Fibroblast of the conjunctiva (primary cell): Measurements from ENCODE around the gene PRR5.

Source experiments
- DNase-seq: peaks from one replicate; pipeline ENCODE4 v3.0.0-alpha.2; 2010; ENCODE audit warnings: low read depth

The PRR5 gene

DNA sequence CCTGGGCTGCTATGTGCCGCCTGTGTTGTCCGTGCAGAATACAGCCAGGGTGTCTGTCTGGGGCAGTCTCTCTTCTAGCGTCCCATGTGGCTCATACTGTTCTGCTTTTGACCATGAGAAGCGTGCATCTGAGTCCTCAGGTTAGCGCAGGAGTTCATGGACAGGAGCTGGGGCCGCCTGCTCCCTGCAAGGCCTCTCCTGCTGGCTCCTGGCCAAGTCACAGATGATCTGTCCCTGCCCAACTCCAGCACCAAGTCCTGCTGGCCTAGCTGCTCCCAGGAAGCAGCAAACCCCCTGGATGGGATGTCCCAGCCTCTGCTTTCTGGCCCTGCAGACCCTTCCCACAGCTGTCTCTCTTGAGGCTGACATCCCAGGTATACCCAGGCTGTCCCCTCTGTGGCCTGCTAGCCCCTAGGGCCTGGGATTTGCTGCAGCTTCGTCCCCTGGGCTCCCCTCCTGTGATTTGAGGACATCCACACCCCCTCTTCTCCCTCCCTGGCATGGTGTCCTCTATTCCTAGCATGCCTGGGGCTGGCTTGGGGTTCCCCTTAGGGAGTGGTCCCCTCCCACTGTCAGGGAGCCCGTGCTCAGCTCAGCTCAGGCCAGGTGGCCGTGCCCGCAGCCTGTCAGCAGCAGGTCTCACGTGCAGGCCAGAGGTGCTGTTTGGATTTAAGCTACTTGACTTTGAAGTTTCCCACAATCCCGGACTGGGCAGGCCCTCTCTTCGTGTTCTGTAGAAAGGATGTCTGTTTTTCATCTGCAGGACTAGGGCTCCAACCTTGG is 17.8 kb downstream of the PRR5 start:
- no peak for DNase-seq

DNA sequence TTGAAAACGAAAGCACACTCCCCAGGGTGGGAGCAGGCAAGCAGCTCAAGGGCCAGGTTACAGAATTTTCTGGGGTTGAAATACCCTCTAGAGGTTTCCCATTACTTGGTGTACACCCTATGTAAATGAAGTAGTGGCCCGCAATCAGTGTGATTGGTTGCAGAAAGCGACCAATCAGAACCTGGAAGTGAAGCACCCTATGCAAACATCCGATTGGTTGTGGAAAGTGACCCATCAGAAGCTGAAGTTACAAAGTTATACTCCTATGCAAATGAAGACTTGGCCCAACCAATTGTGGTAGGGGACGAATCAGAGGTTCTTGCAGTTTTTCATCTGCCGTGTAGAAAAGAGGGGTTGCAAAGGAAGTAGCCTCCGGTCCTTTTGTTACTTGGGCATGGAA is 19.2 kb downstream of the PRR5 start:
- no peak for DNase-seq

DNA sequence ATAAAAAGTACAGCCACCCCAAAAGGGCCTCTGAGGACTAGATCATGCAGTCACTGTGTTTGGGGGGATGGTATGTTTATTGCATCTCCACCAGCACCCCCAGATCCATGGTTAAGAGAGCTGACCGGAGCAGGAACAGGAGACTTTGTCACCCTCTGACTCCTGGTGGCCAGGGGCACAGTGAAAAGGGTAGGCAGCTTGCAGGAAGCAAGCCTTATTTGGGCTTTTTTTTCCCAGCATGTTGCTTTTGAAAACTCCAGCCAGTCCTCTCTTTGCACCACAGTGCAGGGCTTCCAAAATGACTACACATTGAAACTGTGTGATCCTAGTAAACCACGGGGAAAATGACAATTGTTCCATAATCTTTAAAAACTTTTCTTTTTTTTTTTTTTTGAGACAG is 20.6 kb downstream of the PRR5 start:
- no peak for DNase-seq

DNA sequence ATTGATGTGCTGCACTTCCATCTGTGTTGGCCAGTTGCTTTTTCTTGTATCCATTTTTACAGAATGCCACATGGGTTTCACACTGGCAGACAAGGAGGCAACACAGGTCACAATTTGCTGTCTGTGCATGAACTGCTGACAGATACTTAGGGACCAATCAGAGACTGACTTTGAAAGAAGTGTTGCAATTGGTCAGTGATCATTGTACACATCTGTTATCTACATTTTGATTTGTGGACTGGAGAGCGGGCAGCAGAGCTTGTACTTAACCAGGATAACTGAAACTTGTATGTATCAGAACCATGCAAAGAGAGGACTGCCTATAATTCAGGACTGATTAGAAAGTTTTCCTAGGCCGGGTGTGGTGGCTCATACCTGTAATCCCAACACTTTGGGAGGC is 21.8 kb downstream of the PRR5 start:
- DNase-seq: no peak

DNA sequence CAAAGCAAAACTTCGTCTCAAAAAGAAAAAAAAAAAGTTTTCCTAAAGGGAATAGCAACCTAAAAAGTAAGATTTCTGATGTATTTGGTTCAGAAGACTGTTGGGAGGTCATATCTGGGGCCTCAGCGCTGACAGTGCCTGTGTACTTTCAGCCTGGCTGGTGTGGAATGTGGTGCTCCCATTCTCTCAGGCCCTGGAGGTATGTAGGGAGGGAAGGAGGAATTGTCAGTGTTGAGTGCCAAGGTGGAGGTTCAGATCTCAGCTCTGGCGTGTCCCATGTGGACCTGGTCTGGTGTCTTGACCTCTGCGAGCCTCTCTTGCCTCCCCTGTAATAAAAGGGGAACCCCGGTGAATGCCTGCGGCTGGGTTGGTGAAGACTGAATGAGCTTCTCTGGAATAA is 22.4 kb downstream of the PRR5 start:
- DNase-seq: no peak

DNA sequence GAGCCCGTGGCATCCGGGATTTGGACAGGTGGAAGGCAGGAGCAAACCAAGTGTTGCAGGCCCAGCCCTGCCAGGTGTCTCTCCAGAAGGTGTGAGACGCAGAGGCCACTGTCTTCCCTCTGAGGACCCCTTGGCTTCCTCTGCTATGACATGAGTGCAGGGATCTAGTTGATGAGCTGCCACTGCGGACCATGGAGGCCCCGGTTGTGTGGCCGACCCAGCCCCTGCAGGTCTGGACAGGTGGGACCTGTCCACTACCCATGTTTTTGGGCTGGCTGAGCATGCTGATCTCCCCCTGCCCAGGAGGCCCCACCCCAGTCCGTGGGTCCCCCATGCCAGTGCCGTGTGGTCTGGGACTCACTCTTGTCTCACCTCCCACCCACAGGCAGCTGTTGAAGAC is 22.9 kb downstream of the PRR5 start:
- DNase-seq: no peak

DNA sequence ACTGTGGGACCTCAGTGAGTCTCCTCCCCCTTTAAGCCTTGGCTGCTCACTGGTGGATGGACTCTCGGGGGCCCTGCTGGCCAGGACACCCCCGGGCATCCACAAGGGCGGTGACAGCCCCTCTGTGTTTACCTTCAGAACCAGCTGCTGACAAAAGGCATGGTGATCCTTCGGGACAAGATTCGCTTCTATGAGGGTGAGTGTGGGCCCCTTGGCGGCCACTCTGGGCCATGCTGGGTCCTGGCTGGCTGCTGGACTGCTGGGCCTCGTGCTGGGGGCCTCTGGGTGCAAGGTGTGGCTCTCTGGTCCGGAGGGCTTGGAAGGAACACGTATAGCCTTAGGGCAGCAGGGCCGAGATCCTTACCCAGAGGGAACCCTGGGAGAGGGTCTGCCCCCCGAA is 24.4 kb downstream of the PRR5 start:
- no peak for DNase-seq

DNA sequence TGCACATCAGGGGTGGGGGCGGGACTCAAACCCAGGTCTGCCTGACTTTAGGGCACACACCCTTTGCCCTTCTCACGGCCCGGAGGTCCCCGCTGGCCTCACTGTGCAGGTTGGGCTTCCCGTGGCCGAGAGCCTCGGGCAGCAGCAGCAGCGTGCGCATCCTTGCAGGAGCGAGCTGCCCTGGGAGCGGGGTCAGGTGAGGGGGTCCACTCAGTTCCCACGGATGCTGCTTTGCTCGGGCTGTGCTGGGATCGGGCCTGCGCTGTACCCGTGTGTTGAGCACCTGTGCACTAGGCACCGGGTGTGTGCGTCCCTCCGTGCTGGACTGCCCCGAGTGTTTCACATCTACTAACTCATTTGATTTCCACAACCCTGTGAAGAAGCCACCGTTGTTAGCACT is 25.1 kb downstream of the PRR5 start:
- no peak for DNase-seq

DNA sequence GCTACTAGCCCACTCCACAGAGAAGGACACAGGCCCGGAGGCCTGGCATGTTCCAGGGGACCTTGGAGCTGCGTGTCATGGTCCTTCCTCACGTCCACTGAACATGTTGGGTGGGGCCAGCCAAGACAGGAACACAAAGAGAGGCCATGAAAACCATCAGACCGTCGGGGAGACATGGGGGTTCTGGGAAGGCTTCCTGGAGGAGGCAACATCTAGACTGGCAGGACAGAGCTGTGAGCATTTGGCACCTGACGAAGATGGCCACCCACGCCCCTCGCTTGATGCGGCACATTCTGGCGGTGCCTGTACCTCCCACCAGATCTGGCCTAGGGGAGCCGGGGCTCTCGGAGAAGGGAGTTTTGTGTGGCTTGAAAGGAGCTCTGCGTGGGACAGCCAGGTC is 25.7 kb downstream of the PRR5 start:
- DNase-seq: no peak

DNA sequence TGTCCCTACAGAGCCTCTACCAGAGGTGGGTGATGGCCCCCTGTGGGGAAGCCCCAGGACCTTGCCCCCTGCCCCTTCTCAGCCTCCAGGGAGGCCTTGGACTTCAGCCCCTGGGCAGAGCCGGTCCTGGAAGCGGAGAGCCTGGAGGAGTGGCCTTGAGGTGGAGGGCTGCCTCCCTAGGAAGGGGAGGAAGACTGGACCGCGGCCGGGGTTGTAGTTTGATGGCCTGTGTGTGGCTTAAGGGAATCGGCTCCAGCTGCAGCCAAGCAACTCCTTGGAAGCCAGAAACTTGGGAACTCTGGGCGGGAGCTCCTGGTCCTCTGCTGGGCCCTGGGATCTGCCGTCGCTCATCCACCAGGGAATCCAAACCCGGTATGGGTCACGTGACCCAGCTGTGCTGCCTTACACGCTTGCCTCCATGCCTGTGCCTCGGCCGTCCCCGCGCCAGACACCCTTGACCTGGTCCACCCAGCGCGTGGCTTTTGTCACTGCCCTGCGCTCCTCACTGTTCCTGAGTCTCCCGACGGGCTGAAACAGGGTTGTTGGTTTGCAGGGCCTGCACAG is 26.8 kb downstream of the PRR5 start:
- no peak for DNase-seq

DNA sequence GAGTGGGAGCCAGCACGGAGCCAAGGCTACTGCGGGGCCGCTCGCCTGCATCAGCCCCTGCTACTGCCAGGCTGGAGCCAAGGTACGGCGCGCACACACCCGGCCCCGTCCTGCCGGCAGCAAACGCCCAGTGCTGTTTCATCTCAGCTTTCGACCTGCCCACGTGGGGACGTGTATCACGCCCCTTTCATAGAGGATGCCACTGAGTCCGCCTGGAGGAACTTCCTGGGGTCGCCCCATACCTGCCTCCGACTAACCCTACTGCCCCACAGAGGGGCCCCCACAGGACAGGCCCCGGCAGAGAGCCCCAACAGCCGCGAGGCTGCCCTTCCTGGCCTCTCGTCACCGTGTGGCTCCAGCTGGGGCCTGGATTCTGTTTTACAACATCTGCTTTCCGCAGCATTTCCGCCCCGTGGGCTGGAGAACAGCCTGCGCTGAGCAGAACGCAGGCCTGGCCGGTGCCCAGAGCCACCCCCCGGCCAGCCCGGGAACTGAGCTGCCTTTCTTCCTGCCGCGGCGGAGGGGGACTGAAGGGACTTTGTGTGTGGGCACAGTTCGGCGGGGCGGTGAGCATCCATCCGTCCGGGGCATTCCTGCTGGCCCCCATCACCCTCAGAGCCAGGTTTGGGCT is 27.5 kb downstream of the PRR5 start:
- DNase-seq: peak; percentile 21

DNA sequence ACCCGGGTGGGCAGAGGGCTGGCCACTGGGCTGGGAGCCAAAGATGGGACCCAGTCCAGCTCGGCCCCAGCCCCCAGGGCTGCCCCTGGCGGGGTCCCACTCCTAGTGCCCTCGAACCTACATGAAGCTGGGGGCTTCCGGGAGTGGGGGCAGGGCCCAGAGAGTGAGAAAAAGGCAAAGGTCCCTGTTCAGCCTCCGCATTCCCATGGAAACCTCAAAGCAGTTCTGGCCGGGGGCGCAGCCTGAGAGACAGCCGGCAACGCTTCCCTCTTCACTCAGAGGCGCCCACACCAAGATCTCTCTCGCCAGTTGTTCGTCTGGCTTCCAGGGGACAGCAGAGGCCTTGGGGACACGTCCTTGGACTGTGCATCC is 28.0 kb downstream of the PRR5 start:
- no peak for DNase-seq

DNA sequence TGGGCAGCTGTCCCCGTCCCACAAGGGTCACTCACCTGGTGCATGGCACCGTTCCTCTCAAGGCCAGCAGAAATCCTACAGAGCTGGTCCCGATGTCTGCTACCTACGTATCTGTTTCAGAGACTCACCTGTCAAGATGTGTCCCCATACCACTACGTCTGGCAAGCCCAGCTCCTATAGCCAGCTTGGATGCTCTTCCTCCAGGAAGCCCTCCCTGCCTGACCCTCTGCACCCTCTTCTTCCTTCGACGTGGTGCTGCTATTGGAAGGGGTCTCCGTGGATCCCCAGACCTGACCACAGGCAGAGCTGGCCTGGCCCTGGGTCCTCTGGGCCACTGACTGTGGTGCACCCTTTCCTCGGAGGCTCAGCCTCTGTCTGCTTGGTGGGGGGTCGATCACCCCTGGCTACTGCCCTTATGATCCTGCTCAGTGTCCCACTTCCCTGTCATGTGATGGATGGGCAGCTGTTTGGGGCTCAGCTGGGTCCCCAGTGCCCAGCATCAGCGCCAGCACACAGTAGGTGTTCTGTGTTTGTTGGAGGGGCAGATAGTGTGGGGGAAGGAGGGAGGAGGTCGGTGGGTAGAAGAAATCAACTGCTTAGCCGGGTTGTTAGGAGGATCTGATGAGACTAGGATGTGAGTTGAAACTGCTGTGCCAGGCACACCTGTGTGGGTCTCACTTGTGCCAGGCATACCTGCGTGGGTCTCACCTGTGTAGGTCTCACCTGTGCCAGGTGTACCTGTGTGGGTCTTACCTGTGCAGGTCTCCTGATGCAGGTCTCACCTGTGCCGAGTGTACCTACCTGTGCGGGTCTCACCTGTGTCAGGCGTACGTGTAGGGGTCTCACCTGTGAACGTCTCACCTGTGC is 28.7 kb downstream of the PRR5 start:
- DNase-seq: no peak

DNA sequence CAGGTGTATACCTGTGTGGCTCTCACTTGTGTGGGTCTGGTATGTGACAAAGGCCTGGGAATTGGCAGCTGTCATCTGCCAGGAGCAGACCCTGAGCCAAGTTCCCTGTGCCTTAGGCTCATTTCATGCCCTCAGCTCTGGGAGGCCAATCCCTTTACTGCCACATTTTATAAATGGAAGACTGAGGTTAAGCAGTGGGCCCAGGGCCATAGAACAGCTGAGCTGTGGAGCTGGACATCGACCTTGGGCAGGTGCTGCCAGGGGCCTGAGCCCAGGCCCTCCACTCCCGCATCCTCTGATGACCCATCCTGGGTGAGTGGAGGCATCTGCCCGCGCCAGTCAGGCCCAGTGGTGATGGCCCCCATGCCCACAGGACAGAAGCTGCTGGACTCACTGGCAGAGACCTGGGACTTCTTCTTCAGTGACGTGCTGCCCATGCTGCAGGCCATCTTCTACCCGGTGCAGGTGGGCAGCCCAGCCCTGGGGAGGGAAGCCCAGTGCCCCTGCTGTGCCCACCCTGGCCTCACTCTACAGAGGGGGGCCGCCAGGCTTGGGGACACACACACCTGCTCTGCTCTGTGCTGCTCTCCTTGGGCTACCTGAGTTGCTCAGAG is 29.5 kb downstream of the PRR5 start:
- DNase-seq: no peak

DNA sequence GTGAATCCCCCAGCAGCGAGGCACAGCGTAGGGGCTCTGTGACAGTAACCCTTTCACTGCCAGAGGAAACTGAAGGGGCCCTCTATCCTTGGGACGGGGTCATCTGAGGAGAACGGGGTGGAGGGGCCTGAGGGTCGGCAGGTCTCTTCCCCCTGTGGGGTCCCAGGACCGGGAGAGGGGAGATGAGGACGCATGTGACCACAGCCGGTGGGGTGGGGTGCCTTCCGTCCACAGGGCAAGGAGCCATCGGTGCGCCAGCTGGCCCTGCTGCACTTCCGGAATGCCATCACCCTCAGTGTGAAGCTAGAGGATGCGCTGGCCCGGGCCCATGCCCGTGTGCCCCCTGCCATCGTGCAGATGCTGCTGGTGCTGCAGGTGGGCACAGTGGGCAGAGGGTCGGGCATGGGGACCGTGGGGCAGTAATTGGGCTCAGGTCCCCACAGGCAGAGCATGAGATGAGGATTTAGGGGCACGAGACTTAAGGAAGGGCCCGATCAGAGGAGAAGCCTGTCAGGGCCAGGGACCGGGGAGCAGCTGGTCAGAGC is 30.1 kb downstream of the PRR5 start:
- DNase-seq: no peak

DNA sequence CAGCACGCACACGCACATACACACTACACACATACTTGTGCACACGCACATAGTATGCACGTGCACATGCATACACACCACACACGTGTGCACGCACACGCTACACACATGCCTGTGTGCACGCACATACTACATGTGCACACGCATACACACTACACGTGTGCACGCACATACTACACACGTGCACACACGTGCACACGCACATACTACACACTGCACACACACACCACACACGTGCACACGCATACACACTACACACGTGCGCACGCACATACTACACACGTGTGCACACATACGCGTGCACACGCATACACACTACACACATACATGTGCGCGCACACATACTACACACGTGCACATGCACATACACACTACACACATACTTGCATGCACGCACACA is 30.7 kb downstream of the PRR5 start:
- no peak for DNase-seq

DNA sequence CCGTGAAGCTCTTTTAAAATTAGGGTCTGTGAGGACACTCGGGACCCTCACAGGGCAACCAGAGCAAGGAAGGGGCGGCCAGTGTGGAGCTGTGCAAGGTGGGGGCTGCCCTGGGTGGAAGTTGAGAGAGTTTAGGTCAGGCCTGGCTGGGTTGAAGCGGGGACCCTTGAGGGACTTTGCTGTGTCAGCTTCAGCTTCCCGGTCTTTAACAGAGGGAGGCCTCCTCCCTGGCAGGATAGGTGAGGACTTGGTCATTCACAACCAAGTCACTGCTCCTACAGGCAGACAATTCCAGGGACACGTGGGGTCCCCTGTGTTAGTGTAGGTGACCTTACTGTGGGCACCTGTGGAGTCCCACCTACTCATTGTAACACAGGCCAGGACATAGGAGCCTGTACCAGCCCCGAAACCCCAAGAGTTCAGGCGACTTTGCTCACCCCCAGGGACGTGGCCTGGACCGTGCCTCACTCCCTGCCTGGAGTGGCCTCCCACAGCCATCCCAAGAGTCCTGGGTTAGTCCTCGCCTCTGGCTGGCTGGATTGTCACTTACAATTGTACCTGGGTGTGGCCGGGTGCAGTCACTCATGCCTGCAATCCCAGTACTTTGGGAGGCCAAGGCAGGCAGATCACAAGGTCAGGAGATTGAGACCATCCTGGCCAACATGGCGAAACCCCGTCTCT is 31.6 kb downstream of the PRR5 start:
- no peak for DNase-seq

DNA sequence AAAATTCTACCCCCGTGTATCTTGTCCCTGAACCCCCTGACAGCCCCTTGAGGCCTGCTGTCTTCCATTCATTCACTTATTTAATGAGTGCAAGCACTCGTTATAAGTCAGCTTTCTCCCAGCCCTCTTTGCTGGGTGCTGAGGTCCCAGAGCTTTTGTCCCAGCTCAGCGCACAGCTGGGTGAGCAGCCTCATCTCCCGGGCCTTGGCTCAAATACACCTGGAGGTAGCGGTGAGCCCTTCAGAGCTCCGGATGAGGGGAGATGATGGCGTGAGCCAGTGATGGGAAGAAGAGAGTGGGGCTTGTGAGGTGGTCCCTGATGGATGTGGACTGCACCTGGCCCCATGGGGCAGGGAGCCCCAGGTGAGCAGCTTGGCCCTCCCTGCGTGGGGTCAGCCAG is 32.3 kb downstream of the PRR5 start:
- no peak for DNase-seq

DNA sequence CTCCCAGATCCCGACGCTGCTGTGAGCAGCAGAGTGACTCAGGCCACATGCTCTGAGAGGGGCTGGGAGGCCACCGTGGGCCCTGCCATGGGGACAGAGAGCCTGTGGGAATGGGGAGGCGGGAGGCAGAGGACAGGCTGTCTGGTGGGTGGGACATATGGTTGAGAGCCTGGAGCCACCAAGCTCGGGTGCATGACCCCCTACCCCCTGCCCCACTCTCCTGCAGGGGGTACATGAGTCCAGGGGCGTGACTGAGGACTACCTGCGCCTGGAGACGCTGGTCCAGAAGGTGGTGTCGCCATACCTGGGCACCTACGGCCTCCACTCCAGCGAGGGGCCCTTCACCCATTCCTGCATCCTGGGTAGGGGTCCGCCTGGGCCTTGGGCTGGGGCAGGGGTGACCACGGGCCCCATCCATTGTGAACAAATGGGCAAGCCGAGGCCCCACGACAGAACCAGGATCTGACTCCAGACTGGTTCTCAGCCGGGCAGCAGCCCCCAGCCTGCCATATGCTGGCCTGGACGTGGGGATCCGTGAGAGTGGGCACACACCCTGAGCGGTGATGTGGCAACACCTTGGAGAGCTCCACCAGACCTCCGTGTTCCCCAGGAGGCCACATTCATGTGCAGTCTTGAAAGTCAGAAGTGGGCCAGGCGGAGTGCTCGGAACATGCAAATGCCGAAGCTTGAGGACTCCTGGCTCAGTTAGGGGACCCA is 33.0 kb downstream of the PRR5 start:
- no peak for DNase-seq

DNA sequence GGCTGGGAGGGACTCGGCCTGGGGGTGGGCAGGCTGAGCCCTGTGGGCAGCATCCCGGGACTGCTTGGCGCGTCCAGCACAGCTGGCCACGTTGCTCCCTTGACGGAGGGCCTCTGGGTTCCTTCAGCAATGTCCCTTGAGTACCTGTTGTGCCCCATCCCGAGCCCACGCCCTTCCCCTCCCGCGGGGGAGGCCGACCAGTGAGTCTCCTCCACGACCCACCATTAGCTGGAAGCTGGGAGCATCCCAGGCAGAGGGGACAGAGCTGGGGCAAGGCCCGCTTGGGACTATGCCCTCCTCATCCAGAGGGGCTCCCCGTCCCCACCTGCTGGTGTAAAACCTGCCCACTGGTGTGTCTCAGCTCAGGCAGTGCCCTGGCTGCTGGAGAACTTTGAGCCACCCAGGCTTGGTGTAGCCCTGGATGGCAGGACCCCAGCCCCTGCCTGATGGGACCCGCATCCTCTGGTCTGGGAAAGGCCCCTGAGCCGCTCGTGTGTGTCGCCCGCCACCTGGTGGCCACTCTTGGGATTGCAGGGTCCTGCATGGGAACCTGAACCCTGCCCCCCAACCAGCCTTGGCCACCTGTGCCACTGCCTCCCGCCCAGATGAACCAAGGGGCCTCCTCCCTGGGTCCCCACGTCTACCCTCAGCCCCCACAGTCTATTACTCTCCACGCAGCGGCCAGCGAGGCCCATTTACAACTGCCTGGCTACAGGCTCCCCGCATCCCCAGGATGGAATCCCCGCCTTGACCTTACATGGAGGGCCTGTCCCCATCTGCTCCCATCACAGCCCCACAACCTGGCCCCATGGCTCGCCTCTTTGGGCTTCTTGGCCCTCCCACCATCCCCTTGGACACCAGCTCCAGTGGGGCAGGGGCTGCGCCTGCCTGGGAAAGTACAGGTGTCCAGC is 33.8 kb downstream of the PRR5 start:
- peak; percentile 13 for DNase-seq
